ENCODE data around the gene NAV3.

NAV3 gene

GRCh38 chr12:78261901-78262300, 431.2 kb downstream of the NAV3 start:
- Histone ChIP-seq H2BK12ac (ENCODE audit: low read length in 2 of 2) (no peak overlapping the region), H2AFZ (ENCODE audit: low read depth, low read length) (peak overlapping the region; percentile 31), H3K36me3 (ENCODE audit: control insufficient read depth in 1 of 2, insufficient read depth in 2 of 2, low read depth in 1 of 2, low read length in 2 of 2) (no peaks in the 10 kb centered on the region), H3K4ac (ENCODE audit: low read depth in 1 of 2, low read length in 2 of 2) (no peak overlapping the region), H3K4me3 (ENCODE audit: insufficient read depth in 1 of 2, low read depth in 1 of 2, low read length in 2 of 2) (no peak overlapping the region), H3K14ac (ENCODE audit: low read length in 2 of 2) (no peak overlapping the region), H2BK15ac (ENCODE audit: low read depth, poor library complexity, severe bottlenecking) (no peak overlapping the region), H2AK5ac (ENCODE audit: low read length, severe bottlenecking) (no peak overlapping the region), H3K4me1 (ENCODE audit: control insufficient read depth, insufficient read depth, low read depth, low read length) (no peaks in the 10 kb centered on the region), H3K18ac (ENCODE audit: low read depth in 1 of 2, low read length in 2 of 2) (no peak overlapping the region), H3K23ac (ENCODE audit: low read length in 2 of 2) (no peak overlapping the region), H3K79me1 (replicated peaks; ENCODE audit: low read length, poor library complexity, severe bottlenecking) (no peaks in the 10 kb centered on the region), H2BK120ac (ENCODE audit: low read depth, low read length) (no peak overlapping the region), H3K27me3 (ENCODE audit: control insufficient read depth in 1 of 2, insufficient read depth in 1 of 2, low read length in 2 of 2) (no peaks in the 10 kb centered on the region), H3K9ac (ENCODE audit: low read length) (no peak overlapping the region), H3K9me3 (ENCODE audit: control insufficient read depth, low read length) (peaks cover 11% of the 10 kb centered on the region), H4K8ac (ENCODE audit: low read length) (no peak overlapping the region), H3K4me2 (ENCODE audit: low read length, poor library complexity, severe bottlenecking) (no peak overlapping the region), H4K91ac (ENCODE audit: low read length) (no peak overlapping the region), H3K27ac (ENCODE audit: low read length, poor library complexity, severe bottlenecking) (no peak overlapping the region), H2BK5ac (ENCODE audit: low read depth, low read length, poor library complexity, severe bottlenecking) (no peak overlapping the region)
- WGBS, result 79% methylated on average over 2 of the region's 2 CpGs
- DNase-seq, result no peak

All from mesenchymal stem cell (in vitro differentiated cells and primary cell).